ENCODE data around the gene PC. TPM values are rescaled to one million over a fixed set of nuclear protein-coding genes. Genes with fewer than 3 reads are reported as not detected.

PC gene
- total RNA-seq: 17.8 and 19.7 TPM in 2 replicates

GRCh38 chr11:66958232-66958955 is at the start of gene PC:
Gene PC, minus strand, starts transcription at chr11:66958383. Its CDS starts 86,224 bp downstream, at chr11:66872159.

DNA sequence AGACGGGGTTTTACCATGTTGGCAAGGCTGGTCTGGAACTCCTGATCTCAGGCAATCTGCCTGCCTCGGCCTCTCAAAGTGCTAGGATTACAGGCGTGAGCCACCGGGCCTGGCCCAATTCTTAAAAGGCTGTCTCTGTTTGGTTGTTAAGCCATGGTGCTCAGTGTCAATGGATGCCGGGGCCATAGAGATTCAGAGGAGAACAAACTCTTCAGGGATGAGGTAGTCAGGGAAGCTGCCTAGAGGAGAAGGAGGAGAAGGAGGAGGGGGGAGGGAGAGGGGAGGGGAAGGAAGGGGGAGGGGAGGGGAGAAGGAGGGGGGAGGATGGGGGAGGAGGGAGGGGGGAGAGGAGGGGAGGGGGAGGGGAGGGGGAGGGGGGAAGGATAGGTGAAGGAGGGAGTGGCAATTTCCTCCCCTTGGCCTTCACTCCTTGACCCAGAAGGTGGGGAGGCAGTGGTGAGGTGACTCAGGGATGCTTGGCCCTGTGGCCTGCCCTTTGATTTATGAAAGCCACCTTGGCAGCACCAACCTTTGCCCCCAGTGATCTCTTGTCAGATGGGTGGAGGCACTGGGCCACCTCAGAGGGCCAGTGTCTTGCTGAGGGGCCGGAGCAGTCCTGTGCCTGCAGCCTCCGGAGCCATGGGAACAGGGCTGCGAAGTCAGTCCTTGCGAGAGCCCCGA is 16.7 kb upstream of the PC start, which contains the start of gene C11orf86:
Gene C11orf86 (plus strand): TSS at position 581 of the 681 bp plus-strand sequence. CDS start 59 bp downstream, at position 640.

DNA sequence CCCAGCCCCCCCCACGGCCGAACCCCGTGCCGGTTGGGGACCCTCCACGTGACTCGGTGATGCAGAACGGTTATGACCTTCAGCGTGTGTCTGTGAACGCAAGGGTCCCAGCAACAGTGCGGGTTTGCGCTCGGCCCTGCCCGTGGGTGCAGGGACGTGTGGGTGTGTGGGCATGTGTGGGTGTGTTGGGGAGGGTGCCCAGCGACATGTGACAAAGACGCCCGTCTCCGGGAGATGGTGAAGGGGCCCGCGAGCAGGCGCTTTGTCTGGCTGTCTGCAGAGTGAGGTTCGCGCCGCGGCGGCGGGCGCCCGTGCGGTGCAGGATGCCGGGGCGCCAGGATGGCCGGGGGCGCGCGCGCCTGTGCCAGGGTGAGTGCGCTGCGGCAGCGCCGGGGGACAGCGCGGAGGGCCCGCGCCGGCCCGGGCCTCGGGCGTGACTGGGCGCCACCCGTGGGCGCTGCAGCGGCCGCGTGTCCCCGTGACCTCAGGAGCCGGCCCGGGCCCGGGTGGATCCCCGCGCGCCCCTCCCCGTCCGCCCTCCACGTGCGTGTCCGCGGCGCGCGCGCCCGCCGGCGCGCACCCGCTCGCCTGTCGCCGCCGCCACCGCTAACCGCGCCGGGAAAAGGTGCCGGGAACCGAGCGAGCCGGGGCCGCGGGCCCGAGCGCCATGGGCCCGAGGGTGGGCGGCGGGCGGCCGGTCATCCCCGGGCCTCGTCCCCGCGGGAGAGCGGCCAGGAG is 101.5 kb downstream of the PC start, which contains the start of gene LRFN4:
Gene LRFN4 (plus strand): TSS at position 569 of the 738 bp plus-strand sequence. CDS start 681 bp downstream, outside the sequence.

DNA sequence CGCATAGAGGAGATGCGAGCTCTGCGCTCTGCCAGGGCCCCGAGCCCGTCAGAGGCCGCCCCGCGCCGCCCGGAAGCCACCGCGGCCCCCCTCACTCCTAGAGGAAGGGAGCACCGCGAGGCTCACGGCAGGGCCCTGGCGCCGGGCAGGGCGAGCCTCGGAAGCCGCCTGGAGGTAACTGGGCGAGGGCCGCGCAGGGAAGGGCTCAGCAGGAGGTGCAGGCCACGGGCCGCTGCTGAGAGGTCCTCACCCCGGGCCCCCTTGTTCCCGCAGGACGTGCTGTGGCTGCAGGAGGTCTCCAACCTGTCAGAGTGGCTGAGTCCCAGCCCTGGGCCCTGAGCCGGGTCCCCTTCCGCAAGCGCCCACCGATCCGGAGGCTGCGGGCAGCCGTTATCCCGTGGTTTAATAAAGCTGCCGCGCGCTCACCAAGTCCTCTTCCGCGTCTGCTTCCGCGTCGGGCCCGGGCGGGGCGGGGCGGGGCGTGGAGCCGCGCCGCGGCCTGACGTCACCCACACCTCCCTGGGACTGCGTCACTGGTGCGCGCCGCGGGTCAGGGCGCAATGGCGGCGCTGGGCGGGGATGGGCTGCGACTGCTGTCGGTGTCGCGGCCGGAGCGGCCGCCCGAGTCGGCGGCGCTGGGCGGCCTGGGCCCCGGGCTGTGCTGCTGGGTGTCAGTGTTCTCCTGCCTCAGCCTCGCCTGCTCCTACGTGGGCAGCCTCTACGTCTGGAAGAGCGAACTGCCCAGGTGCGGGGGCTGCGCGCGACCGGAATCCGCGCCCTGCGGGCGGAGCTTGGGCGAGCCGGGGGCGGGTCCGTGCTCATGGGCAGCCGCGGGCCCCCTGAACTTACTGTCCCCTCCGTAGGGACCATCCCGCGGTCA is 115.0 kb downstream of the PC start, which contains the start of gene RCE1:
Gene RCE1 (plus strand): TSS at position 546 of the 880 bp plus-strand sequence. CDS start 15 bp downstream, at position 561.

Other genes with a start within 250 kb of the PC start
- 3.3 and 13.8 TPM in 2 replicates for gene SPTBN2, start 229.2 kb downstream of the PC start, total RNA-seq
- gene RCE1, start 114.9 kb downstream of the PC start, total RNA-seq: 12.4 and 16.9 TPM in 2 replicates
- gene LRFN4, start 101.3 kb downstream of the PC start, total RNA-seq: 11.6 and 19.2 TPM in 2 replicates
- not detected in 2 replicates for gene C11orf86, start 16.9 kb upstream of the PC start, total RNA-seq
- 0.19 and 2.0 TPM in 2 replicates for gene SYT12, start 64.8 kb upstream of the PC start, total RNA-seq
- 6.2 and 6.5 TPM in 2 replicates for gene RHOD, start 98.5 kb upstream of the PC start, total RNA-seq
- gene KDM2A, start 160.9 kb upstream of the PC start, total RNA-seq: 38.9 and 40.3 TPM in 2 replicates